Naive thymus-derived CD4-positive, alpha-beta T cell (primary cell): ENCODE data around the gene RELT. TPM values are rescaled to one million over a fixed set of nuclear protein-coding genes. Genes with fewer than 3 reads are reported as not detected.
"Not testable (repeated sequence)": the region's sequence is repeated elsewhere in the genome, so short reads cannot be mapped to it uniquely, and the experiment has no call there.

ENCODE experiments used
- ATAC-seq: fragments of 150-1000 bp; cut with Tn5 transposase; 2 replicates; pipeline ENCODE4 v1.10.0; 2021; ENCODE audit warnings: mild to moderate bottlenecking, moderate library complexity
- CTCF ChIA-PET: fragments of 350-600 bp; sonication (Branson Sonifier 250); formaldehyde crosslinking; loops from one replicate; lab custom pipeline; 2021; ENCODE audit warnings: antibody characterized with exemption; lab: Charles Lee
- POLR2A ChIA-PET: fragments of 350-600 bp; sonication (Branson Sonifier 250); formaldehyde crosslinking; loops from one replicate; lab custom pipeline; 2021; ENCODE audit warnings: antibody characterized with exemption, inconsistent platforms; lab: Charles Lee
- DNase-seq, 9 donors: peaks; one replicate each; pipeline versions ENCODE4 v3.0.0 to v3.0.0-alpha.2; 2020 to 2022; ENCODE audit warnings: mixed read lengths in 1 of 9
- H3K27ac ChIP-seq: one replicate; pipeline ENCODE4 v1.7.0; 2013; ENCODE audit warnings: mild to moderate bottlenecking, low read depth, low read length, moderate library complexity
- H3K27me3 ChIP-seq, 2 donors: one replicate each; pipeline ENCODE4 v1.7.0; 2013; ENCODE audit warnings: low read length in 2 of 2, mild to moderate bottlenecking in 2 of 2, moderate library complexity in 2 of 2; ENCODE audit not compliant: control insufficient read depth in 2 of 2, insufficient read depth in 2 of 2
- H3K36me3 ChIP-seq, 3 experiments: 1 replicate in 2 of 3; 2 replicates in 1 of 3; pipeline ENCODE4 v1.7.0; 2013; ENCODE audit warnings: low read length in 3 of 3, mild to moderate bottlenecking in 3 of 3, moderate library complexity in 1 of 3; ENCODE audit not compliant: insufficient read depth in 3 of 3, control insufficient read depth in 2 of 3
- H3K4me1 ChIP-seq, 2 donors: one replicate each; pipeline ENCODE4 v1.7.0; 2013; ENCODE audit warnings: low read length in 2 of 2, mild to moderate bottlenecking in 2 of 2, moderate library complexity in 1 of 2; ENCODE audit not compliant: control insufficient read depth in 2 of 2, insufficient read depth in 2 of 2
- H3K4me3 ChIP-seq: 2 replicates; pipeline ENCODE4 v1.7.0; 2013; ENCODE audit warnings: mild to moderate bottlenecking, low read length
- H3K9me3 ChIP-seq, 3 experiments: 1 replicate in 2 of 3; 2 replicates in 1 of 3; pipeline ENCODE4 v1.7.0; 2013; ENCODE audit warnings: low read length in 3 of 3; ENCODE audit not compliant: control insufficient read depth in 2 of 3
- H3K27ac Mint-ChIP-seq, 9 donors: one replicate each; pipeline ENCODE4 v1.8.0; 2020 to 2022; ENCODE audit warnings: mixed read lengths in 9 of 9, mild to moderate bottlenecking in 8 of 9, moderate library complexity in 5 of 9, inconsistent platforms in 2 of 9
- H3K27me3 Mint-ChIP-seq, 5 donors: one replicate each; pipeline ENCODE4 v1.8.0; 2021 to 2022; ENCODE audit warnings: mixed read lengths in 5 of 5, mild to moderate bottlenecking in 1 of 5
- H3K36me3 Mint-ChIP-seq, 5 donors: one replicate each; pipeline ENCODE4 v1.8.0; 2020 to 2022; ENCODE audit warnings: mixed read lengths in 5 of 5, mild to moderate bottlenecking in 3 of 5, inconsistent platforms in 1 of 5
- H3K4me1 Mint-ChIP-seq, 7 donors: one replicate each; pipeline ENCODE4 v1.8.0; 2020 to 2022; ENCODE audit warnings: mixed read lengths in 7 of 7, mild to moderate bottlenecking in 3 of 7, inconsistent platforms in 1 of 7
- H3K4me3 Mint-ChIP-seq, 10 donors: one replicate each; pipeline ENCODE4 v1.8.0; 2020 to 2022; ENCODE audit warnings: mild to moderate bottlenecking in 10 of 10, mixed read lengths in 10 of 10, moderate library complexity in 6 of 10, inconsistent platforms in 2 of 10
- H3K9me3 Mint-ChIP-seq, 11 donors: one replicate each; pipeline ENCODE4 v1.8.0; 2020 to 2022; ENCODE audit warnings: mixed read lengths in 11 of 11, mild to moderate bottlenecking in 4 of 11, inconsistent platforms in 1 of 11, moderate library complexity in 1 of 11
- intact Hi-C, 2 donors: fragments of 100-400 bp; cut with micrococcal nuclease; formaldehyde crosslinking; loops; one replicate each; pipeline ENCODE4 v1.15.1; 2023
- polyA plus RNA-seq, 2 donors: library from polyadenylated mRNA; unstranded; fragments of 300-500 nt; fragmentation: Illumina TruSeq; gene quantifications; one replicate each; pipeline ENCODE4 v1.2.3, GENCODE V29; 2021
- total RNA-seq, 6 experiments: library from RNA in 5 of 6; stranded (reverse) in 5 of 6; gene quantifications; 1 replicate in 5 of 6; 2 replicates in 1 of 6; pipeline ENCODE4 v1.2.3 and lab custom pipeline; 2021 to 2026

Gene RELT
- total and polyA plus RNA-seq, 7 experiments from 2014 or later: 2.0 to 275 (median 12.0) TPM

DNA sequence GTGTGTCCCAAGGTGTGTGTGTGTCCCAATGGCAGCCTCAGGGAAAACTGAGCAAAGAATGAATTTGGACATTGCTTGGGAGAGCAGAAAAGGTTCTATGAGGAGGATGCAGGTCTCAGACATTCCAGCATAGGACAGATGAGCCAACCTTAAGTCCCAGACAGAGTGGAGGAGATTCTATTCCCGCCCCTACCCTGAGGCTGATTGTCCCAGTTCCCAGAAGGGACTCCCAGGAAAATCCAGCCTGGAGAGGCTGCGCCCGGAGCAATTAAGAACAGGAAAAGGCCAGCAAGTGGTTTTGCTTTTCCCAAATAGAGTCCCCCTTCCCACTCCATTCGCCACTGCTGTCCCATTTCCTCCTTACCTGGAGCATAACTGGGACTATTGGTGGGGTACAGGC is 54.1 kb downstream of the RELT start:
- Mint-ChIP-seq H3K4me3 (no peak overlapping the region), H3K9me3 (no peaks in the 10 kb centered on the region), H3K27ac (no peak overlapping the region), H3K4me1 (peaks cover 0 to 9% (median 0%) of the 10 kb centered on the region in 7 donors), H3K27me3 (no peaks in the 10 kb centered on the region), H3K36me3 (peaks cover 4 to 17% (median 5%) of the 10 kb centered on the region in 5 donors)
- Histone ChIP-seq H3K4me3 (no peak overlapping the region), H3K36me3 (peaks cover 0 to 5% (median 0%) of the 10 kb centered on the region in 3 experiments), H3K27ac (no peak overlapping the region), H3K27me3 (no peaks in the 10 kb centered on the region), H3K9me3 (no peaks in the 10 kb centered on the region), H3K4me1 (no peaks in the 10 kb centered on the region)
- POLR2A ChIA-PET: no interaction called here
- DNase-seq (no peak), ATAC-seq (no peak)
- CTCF ChIA-PET: no interaction called here
- intact Hi-C loops: no loop called here

DNA sequence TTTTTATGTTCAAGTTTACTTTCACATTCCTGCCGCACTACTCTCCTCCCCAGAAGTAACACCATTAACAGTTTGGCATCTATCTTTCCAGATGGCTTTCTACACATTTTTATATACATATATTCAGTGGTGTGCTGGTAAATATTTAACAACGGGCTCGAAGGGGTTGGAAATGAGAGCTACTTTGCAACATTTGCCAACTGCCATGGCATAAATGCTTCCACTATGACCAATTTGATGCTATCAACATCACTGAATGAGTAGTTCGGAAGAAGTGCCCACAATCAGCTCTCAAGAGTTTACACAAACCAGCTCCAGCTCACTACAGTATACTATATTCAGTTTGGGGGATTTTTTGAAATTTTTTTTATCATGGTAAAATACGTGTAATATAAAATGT is 55.2 kb downstream of the RELT start:
- H3K27ac Mint-ChIP-seq: no peak overlapping the region
- peaks cover 0 to 9% (median 0%) of the 10 kb centered on the region in 7 donors for H3K4me1 Mint-ChIP-seq
- ChIA-PET CTCF (no interaction called here), POLR2A (no interaction called here)
- H3K4me1 ChIP-seq: no peaks in the 10 kb centered on the region
- H3K27me3 ChIP-seq: no peaks in the 10 kb centered on the region
- H3K27me3 Mint-ChIP-seq: no peaks in the 10 kb centered on the region
- ATAC-seq (no peak), DNase-seq (no peak)
- no peak overlapping the region for H3K27ac ChIP-seq
- H3K4me3 Mint-ChIP-seq: no peak overlapping the region
- no peaks in the 10 kb centered on the region for H3K9me3 Mint-ChIP-seq
- peaks cover 0 to 5% (median 0%) of the 10 kb centered on the region in 3 experiments for H3K36me3 ChIP-seq
- H3K9me3 ChIP-seq: no peaks in the 10 kb centered on the region
- H3K4me3 ChIP-seq: no peak overlapping the region
- intact Hi-C loops: no loop called here
- peaks cover 4 to 17% (median 5%) of the 10 kb centered on the region in 5 donors for H3K36me3 Mint-ChIP-seq

GRCh38 chr11:73436859-73437258 is 60.7 kb downstream of the RELT start:
- ATAC-seq, H3K4me3 Mint-ChIP-seq, CTCF ChIA-PET, POLR2A ChIA-PET, H3K9me3 ChIP-seq, DNase-seq, intact Hi-C loops, H3K27ac Mint-ChIP-seq, H3K4me1 ChIP-seq, H3K27ac ChIP-seq, H3K27me3 ChIP-seq, H3K4me3 ChIP-seq, H3K27me3 Mint-ChIP-seq, H3K4me1 Mint-ChIP-seq, H3K9me3 Mint-ChIP-seq, H3K36me3 ChIP-seq: not testable (repeated sequence)
- peaks cover 0 to 18% (median 4%) of the 10 kb centered on the region in 5 donors for H3K36me3 Mint-ChIP-seq

DNA sequence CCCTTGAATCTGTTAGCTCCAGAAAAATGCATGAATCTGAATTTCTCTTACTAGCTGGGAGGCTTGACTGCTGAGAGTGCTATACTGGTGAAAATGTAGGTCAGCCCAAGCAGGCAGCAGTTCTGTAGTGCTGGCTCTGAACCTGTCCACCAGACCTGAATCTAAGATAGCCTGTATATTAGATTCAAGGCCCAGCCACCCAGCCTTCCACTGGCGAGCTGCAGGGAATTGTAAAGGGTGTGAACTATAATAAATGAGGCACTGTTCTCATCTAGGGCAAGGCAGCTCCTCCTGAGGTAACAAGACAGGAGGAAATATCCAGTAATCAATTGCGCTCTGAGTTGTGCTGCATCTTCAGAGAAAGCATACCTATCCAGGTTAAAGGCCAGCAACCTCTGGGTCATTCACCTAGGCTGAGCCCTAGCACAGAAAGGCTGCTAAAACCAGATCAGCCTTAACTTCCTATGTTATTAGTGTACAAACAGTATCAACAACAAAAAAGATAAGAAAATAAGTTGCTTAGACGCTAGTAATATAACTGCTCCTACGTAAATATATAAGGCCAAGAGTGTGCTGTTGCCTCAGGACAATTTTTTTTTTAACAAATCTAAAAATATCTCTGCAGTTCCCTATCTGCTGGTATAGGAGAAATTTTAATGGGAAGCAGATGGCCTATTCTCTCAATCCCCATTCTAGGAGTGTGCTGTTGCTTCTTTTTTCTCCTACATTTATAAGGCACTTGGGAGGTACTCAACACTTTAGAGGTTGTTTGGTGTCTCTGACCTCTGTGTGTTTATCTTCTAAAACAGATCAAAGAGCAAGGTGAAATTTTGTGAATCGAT is 63.0 kb downstream of the RELT start:
- Histone ChIP-seq H3K27ac (no peak overlapping the region), H3K27me3 (no peaks in the 10 kb centered on the region), H3K4me1 (no peaks in the 10 kb centered on the region), H3K36me3 (no peaks in the 10 kb centered on the region), H3K4me3 (no peak overlapping the region), H3K9me3 (no peaks in the 10 kb centered on the region)
- DNase-seq (no peak), ATAC-seq (no peak)
- Mint-ChIP-seq H3K36me3 (peaks cover 0 to 24% (median 4%) of the 10 kb centered on the region in 5 donors), H3K27ac (no peak overlapping the region), H3K27me3 (no peaks in the 10 kb centered on the region), H3K4me3 (no peak overlapping the region), H3K4me1 (peaks cover 0 to 7% (median 0%) of the 10 kb centered on the region in 7 donors), H3K9me3 (no peaks in the 10 kb centered on the region)
- ChIA-PET POLR2A (no interaction called here), CTCF (interaction anchor here (0.7 kb wide), 1 partner anchor 106 kb away, joined by 3 read pairs; no protein-coding TSS in a partner anchor)
- intact Hi-C loops: no loop called here

GRCh38 chr11:73445980-73446379 is 69.8 kb downstream of the RELT start:
- peaks cover 0 to 32% (median 0%) of the 10 kb centered on the region in 5 donors for H3K36me3 Mint-ChIP-seq
- H3K4me3 Mint-ChIP-seq: no peak overlapping the region
- H3K4me1 Mint-ChIP-seq: peaks cover 2 to 19% (median 13%) of the 10 kb centered on the region in 7 donors
- Histone ChIP-seq H3K4me1 (no peaks in the 10 kb centered on the region), H3K27me3 (no peaks in the 10 kb centered on the region), H3K36me3 (no peaks in the 10 kb centered on the region), H3K9me3 (no peaks in the 10 kb centered on the region), H3K27ac (no peak overlapping the region), H3K4me3 (no peak overlapping the region)
- DNase-seq (no peak), ATAC-seq (no peak)
- CTCF ChIA-PET: no interaction called here
- H3K9me3 Mint-ChIP-seq: no peaks in the 10 kb centered on the region
- intact Hi-C loops: no loop called here
- no peak overlapping the region for H3K27ac Mint-ChIP-seq
- H3K27me3 Mint-ChIP-seq: no peaks in the 10 kb centered on the region
- POLR2A ChIA-PET: interaction anchor here (1.3 kb wide), 1 partner anchor 41 kb away, joined by 3 read pairs; no protein-coding TSS in a partner anchor

DNA sequence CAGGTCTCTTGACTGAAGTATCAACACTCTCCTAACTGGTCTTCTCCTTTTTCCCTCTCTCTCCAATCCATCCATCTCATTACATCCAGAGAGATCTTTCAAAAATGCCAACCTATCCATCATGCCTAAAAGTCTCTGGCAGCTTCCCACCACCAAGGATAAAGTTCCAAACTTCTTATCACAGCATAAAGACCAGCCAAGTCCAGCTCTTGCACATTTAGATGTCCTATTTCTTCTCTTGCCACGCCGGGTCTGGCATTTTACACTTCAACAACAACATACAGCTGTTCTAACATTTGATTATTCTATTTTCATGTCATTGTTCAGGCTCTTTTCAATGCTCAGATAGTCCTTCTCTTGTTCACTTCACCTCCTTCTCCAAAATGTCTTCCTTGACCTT is 70.6 kb downstream of the RELT start:
- intact Hi-C loops: no loop called here
- Mint-ChIP-seq H3K9me3 (no peaks in the 10 kb centered on the region), H3K4me3 (no peak overlapping the region), H3K27me3 (no peaks in the 10 kb centered on the region), H3K4me1 (peaks cover 4 to 19% (median 14%) of the 10 kb centered on the region in 7 donors), H3K36me3 (peaks cover 0 to 27% (median 0%) of the 10 kb centered on the region in 5 donors), H3K27ac (peak overlapping the region in 2 of 9 donors; percentile 3 to 40)
- Histone ChIP-seq H3K4me1 (no peaks in the 10 kb centered on the region), H3K36me3 (no peaks in the 10 kb centered on the region), H3K9me3 (no peaks in the 10 kb centered on the region), H3K27me3 (no peaks in the 10 kb centered on the region), H3K4me3 (no peak overlapping the region), H3K27ac (no peak overlapping the region)
- ChIA-PET POLR2A (interaction anchor here (1.3 kb wide), 1 partner anchor 42 kb away, joined by 3 read pairs; no protein-coding TSS in a partner anchor), CTCF (interaction anchor here (0.5 kb wide), 1 partner anchor 875 kb away, joined by 3 read pairs; no protein-coding TSS in a partner anchor)
- ATAC-seq: no peak
- DNase-seq: no peak
